BE2C (cell line): ENCODE data around the gene ZNF213.
A peak's percentile ranks its signal among the peaks of the same experiment; 100 is the strongest.

Experiments
- DNase-seq: peaks from one replicate; pipeline ENCODE4 v3.0.0-alpha.2; 2020
- H3K27me3 ChIP-seq: fragments of 250-450 bp; sonication (Bioruptor Pico); 2 replicates; pipeline ENCODE4 v1.5.1; 2020; ENCODE audit warnings: mild to moderate bottlenecking
- H3K36me3 ChIP-seq: fragments of 250-450 bp; sonication (Bioruptor Pico); 2 replicates; pipeline ENCODE4 v1.5.1; 2020; ENCODE audit warnings: mild to moderate bottlenecking
- H3K4me1 ChIP-seq: fragments of 250-450 bp; sonication (Bioruptor Pico); 2 replicates; pipeline ENCODE4 v1.5.1; 2020
- H3K4me3 ChIP-seq: 2 replicates; pipeline ENCODE4 v1.5.1; 2011; ENCODE audit warnings: low read depth, low read length
- H3K9me3 ChIP-seq: fragments of 250-450 bp; sonication (Bioruptor Pico); 2 replicates; pipeline ENCODE4 v1.5.1; 2020
- CTCF ChIP-seq: IDR thresholded peaks from 2 replicates; pipeline ENCODE4 v1.5.1; 2012; ENCODE audit warnings: mild to moderate bottlenecking, low read depth, low read length

The ZNF213 gene

DNA sequence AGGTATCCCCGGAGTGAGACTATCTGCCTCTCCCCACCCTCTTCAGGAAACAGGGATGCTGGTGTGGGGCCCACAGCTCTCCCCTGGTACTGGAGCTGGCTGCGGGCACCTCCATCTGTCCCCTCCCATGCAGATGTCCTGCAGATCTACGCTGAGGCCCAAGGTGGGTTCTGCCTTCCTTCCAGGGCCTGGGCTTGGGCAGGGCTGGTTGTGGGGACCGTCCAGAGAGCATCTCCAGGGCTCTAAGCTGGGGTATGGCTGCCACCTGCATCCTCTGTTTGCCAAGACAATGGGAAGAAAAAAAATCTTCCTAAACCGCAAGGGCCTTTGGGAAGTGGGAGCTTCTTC lies 12.9 kb downstream of the ZNF213 start:
- no peak overlapping the region for H3K4me3 ChIP-seq
- H3K36me3 ChIP-seq: no peaks in the 10 kb centered on the region
- H3K4me1 ChIP-seq: peaks cover 9% of the 10 kb centered on the region
- no peak for TF ChIP-seq CTCF
- no peaks in the 10 kb centered on the region for H3K9me3 ChIP-seq
- no peak for DNase-seq
- no peaks in the 10 kb centered on the region for H3K27me3 ChIP-seq

- Histone ChIP-seq H3K27me3 (no peaks in the 10 kb centered on the region), H3K9me3 (no peaks in the 10 kb centered on the region), H3K4me3 (no peak overlapping the region), H3K36me3 (no peaks in the 10 kb centered on the region), H3K4me1 (peaks cover 5% of the 10 kb centered on the region)
- DNase-seq: no peak
- TF ChIP-seq CTCF: no peak
Measured at GRCh38 chr16:3148256-3149192, 13.7 kb downstream of the ZNF213 start.

GRCh38 chr16:3149193-3149530 lies 14.3 kb downstream of the ZNF213 start:
- Histone ChIP-seq H3K4me3 (peak overlapping the region; percentile 68; the same call in 1 of the 2 replicates), H3K27me3 (no peaks in the 10 kb centered on the region), H3K4me1 (no peaks in the 10 kb centered on the region; the same call in 1 of the 2 replicates), H3K9me3 (no peaks in the 10 kb centered on the region), H3K36me3 (no peaks in the 10 kb centered on the region)
- no peak for TF ChIP-seq CTCF
- DNase-seq: no peak

- H3K27me3 ChIP-seq: no peaks in the 10 kb centered on the region
Measured at GRCh38 chr16:3149630-3150345, 15.0 kb downstream of the ZNF213 start.

DNA sequence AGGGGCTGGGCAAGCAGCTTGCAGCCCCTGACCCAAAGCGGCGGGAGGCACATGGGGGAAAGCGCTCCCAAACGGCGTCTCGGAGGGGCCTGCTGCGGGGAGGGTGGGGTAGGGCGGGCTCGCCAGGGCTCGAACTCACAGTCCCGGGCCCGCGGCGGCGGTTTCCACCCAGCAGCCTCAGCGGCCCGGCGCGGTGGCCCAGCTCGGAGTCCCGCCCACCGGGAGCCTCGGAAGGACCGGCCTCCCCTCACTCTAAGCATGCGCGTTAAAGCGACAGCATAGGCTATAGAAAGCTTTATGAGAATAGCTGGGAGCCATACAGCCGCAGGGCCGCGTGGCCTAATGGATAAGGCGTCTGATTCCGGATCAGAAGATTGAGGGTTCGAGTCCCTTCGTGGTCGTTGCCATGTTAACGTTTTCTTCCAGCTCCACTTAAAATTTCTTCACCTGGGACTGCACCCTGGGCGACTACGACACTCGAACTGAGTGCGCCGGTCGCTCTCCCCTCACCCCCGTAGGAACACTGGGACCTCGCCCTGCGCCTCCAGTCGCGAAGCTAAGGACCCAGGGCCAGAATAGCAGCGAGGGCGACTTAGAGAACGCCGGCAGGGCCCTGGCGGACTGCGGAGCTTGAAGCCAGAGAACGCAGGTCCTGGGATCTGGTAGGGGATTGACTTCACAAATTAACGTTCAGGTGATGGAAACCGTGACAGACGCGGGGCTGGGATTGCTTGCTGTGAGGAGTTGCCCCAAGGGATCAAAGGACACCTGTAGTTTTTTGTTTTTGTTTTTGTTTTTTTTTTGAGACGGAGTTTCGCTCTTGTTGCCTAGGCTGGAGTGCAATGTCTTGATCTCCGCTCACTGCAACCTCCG lies 15.8 kb downstream of the ZNF213 start:
- peak; percentile 97 for DNase-seq
- Histone ChIP-seq H3K27me3 (no peaks in the 10 kb centered on the region), H3K36me3 (no peaks in the 10 kb centered on the region), H3K4me1 (no peaks in the 10 kb centered on the region; the same call in 1 of the 2 replicates), H3K9me3 (no peaks in the 10 kb centered on the region), H3K4me3 (peak overlapping the region; percentile 68)
- TF ChIP-seq CTCF: no peak

More at GRCh38 chr16:3149630-3150345, 15.0 kb downstream of the ZNF213 start:
- peak; percentile 85 for DNase-seq
- Histone ChIP-seq H3K4me3 (peak overlapping the region; percentile 68), H3K36me3 (no peaks in the 10 kb centered on the region), H3K4me1 (no peaks in the 10 kb centered on the region; the same call in 1 of the 2 replicates), H3K9me3 (no peaks in the 10 kb centered on the region)
- TF ChIP-seq CTCF: peak; percentile 50
